NCI-H1105 (cell line): ENCODE results near the gene TKT.

Experiments used
- DNase-seq: peaks from one replicate; lab custom pipeline; 2025; lab: John Stamatoyannopoulos, UW

TKT gene

GRCh38 chr3:53225651-53226050 is 30.2 kb downstream of the TKT start:
- no peak for DNase-seq

GRCh38 chr3:53225181-53225580 is 30.6 kb downstream of the TKT start:
- no peak for DNase-seq

GRCh38 chr3:53224536-53224935 is 31.3 kb downstream of the TKT start:
- DNase-seq, result no peak

GRCh38 chr3:53224026-53224425 is 31.8 kb downstream of the TKT start:
- no peak for DNase-seq

- DNase-seq, result no peak
Observed at GRCh38 chr3:53223541-53223966, 32.3 kb downstream of the TKT start.

- DNase-seq, result no peak
Observed at GRCh38 chr3:53223025-53223424, 32.8 kb downstream of the TKT start.

- DNase-seq, result no peak
Observed at GRCh38 chr3:53222183-53222901, 33.5 kb downstream of the TKT start.

GRCh38 chr3:53221827-53222182 is 34.0 kb downstream of the TKT start:
- no peak for DNase-seq

- DNase-seq, result no peak
Observed at GRCh38 chr3:53221345-53221744, 34.5 kb downstream of the TKT start.

- peak; percentile 2 for DNase-seq
Observed at GRCh38 chr3:53219895-53220483, 35.8 kb downstream of the TKT start.

- no peak for DNase-seq
Observed at GRCh38 chr3:53218131-53218530, 37.7 kb downstream of the TKT start.

GRCh38 chr3:53217175-53217574 is 38.6 kb downstream of the TKT start:
- no peak for DNase-seq

- DNase-seq, result no peak
Observed at GRCh38 chr3:53216723-53217122, 39.1 kb downstream of the TKT start.

GRCh38 chr3:53215816-53216215 is 40.0 kb downstream of the TKT start:
- no peak for DNase-seq

GRCh38 chr3:53213276-53213675 is 42.5 kb downstream of the TKT start:
- no peak for DNase-seq

GRCh38 chr3:53211706-53212702 is 43.8 kb downstream of the TKT start:
- no peak for DNase-seq

- no peak for DNase-seq
Observed at GRCh38 chr3:53202331-53203015, 53.3 kb downstream of the TKT start.

GRCh38 chr3:53200501-53201498 is 55.0 kb downstream of the TKT start:
- no peak for DNase-seq

- no peak for DNase-seq
Observed at GRCh38 chr3:53199834-53200233, 56.0 kb downstream of the TKT start.

- DNase-seq, result no peak
Observed at GRCh38 chr3:53198996-53199395, 56.8 kb downstream of the TKT start.
